H9 (cell line): Measurements from ENCODE around the gene ADGRA1. TPM values are rescaled to one million over a fixed set of nuclear protein-coding genes. Genes with fewer than 3 reads are reported as not detected.

ENCODE experiments used
- DNase-seq: peaks from one replicate; pipeline ENCODE4 v3.0.0-alpha.2; 2017
- H2AFZ ChIP-seq: one replicate; pipeline ENCODE4 v1.6.1; 2013; ENCODE audit warnings: mild to moderate bottlenecking, low read length, control low read depth, moderate library complexity
- H2AK5ac ChIP-seq: 2 replicates; pipeline ENCODE4 v1.6.1; 2013; ENCODE audit warnings: low read length, control low read depth, mixed read lengths; ENCODE audit not compliant: insufficient read length
- H2BK120ac ChIP-seq: one replicate; pipeline ENCODE4 v1.6.1; 2013; ENCODE audit warnings: low read depth, mild to moderate bottlenecking, low read length, control low read depth, inconsistent platforms; ENCODE audit not compliant: poor library complexity, severe bottlenecking
- H2BK12ac ChIP-seq: 2 replicates; pipeline ENCODE4 v1.6.1; 2013; ENCODE audit warnings: low read length, control low read depth, mixed read lengths, low read depth; ENCODE audit not compliant: insufficient read length
- H2BK15ac ChIP-seq: 2 replicates; pipeline ENCODE4 v1.6.1; 2013; ENCODE audit warnings: low read depth, low read length, control low read depth
- H2BK20ac ChIP-seq: one replicate; pipeline ENCODE4 v1.6.1; 2013; ENCODE audit warnings: low read depth, mild to moderate bottlenecking, low read length, control low read depth, inconsistent platforms; ENCODE audit not compliant: poor library complexity, severe bottlenecking
- H2BK5ac ChIP-seq: 2 replicates; pipeline ENCODE4 v1.6.1; 2013; ENCODE audit warnings: low read length, control low read depth, mixed read lengths; ENCODE audit not compliant: insufficient read length
- H3K14ac ChIP-seq: 2 replicates; pipeline ENCODE4 v1.6.1; 2013; ENCODE audit warnings: low read length, control low read depth; ENCODE audit not compliant: insufficient read depth
- H3K18ac ChIP-seq: 2 replicates; pipeline ENCODE4 v1.6.1; 2013; ENCODE audit warnings: low read depth, mild to moderate bottlenecking, mixed read lengths, low read length, control low read depth; ENCODE audit not compliant: insufficient read length
- H3K23ac ChIP-seq: 2 replicates; pipeline ENCODE4 v1.6.1; 2013; ENCODE audit warnings: low read length, control low read depth, mixed read lengths, low read depth; ENCODE audit not compliant: insufficient read length
- H3K23me2 ChIP-seq: 2 replicates; pipeline ENCODE4 v1.6.1; 2013; ENCODE audit warnings: low read depth, mild to moderate bottlenecking, mixed read lengths, low read length, control low read depth; ENCODE audit not compliant: insufficient read length, poor library complexity, severe bottlenecking
- H3K27ac ChIP-seq: 2 replicates; pipeline ENCODE4 v1.5.1; 2013; ENCODE audit warnings: low read length, control low read depth, mixed read lengths, low read depth; ENCODE audit not compliant: insufficient read length
- H3K27me3 ChIP-seq: 2 replicates; pipeline ENCODE4 v1.6.1; 2013; ENCODE audit warnings: low read length, control low read depth, inconsistent platforms; ENCODE audit not compliant: insufficient read depth
- H3K4ac ChIP-seq: 2 replicates; pipeline ENCODE4 v1.6.1; 2013; ENCODE audit warnings: low read depth, mild to moderate bottlenecking, control low read depth, inconsistent platforms, low read length, moderate library complexity
- H3K4me1 ChIP-seq: 2 replicates; pipeline ENCODE4 v1.6.1; 2013; ENCODE audit warnings: low read length, control low read depth, inconsistent platforms; ENCODE audit not compliant: insufficient read depth
- H3K4me2 ChIP-seq: 2 replicates; pipeline ENCODE4 v1.6.1; 2013; ENCODE audit warnings: low read length, control low read depth, mixed read lengths; ENCODE audit not compliant: insufficient read length, insufficient read depth
- H3K56ac ChIP-seq: 2 replicates; pipeline ENCODE4 v1.6.1; 2013; ENCODE audit warnings: low read depth, mild to moderate bottlenecking, mixed read lengths, low read length, control low read depth; ENCODE audit not compliant: insufficient read length
- H3K79me1 ChIP-seq: 2 replicates; pipeline ENCODE4 v1.6.1; 2013; ENCODE audit warnings: low read depth, mild to moderate bottlenecking, moderate library complexity, low read length, control low read depth, inconsistent platforms; ENCODE audit not compliant: insufficient read depth, poor library complexity, severe bottlenecking
- H3K79me2 ChIP-seq: 2 replicates; pipeline ENCODE4 v1.6.1; 2013; ENCODE audit warnings: low read length, control low read depth, inconsistent platforms; ENCODE audit not compliant: insufficient read depth
- H3K9ac ChIP-seq: 2 replicates; pipeline ENCODE4 v1.6.1; 2013; ENCODE audit warnings: low read length, control low read depth, mixed read lengths; ENCODE audit not compliant: insufficient read length; ENCODE audit errors: extremely low read depth
- H3K9me3 ChIP-seq: one replicate; pipeline ENCODE4 v1.6.1; 2013; ENCODE audit warnings: low read depth, low read length, inconsistent platforms; ENCODE audit not compliant: control insufficient read depth
- H3T11ph ChIP-seq: one replicate; pipeline ENCODE4 v1.6.1; 2013; ENCODE audit warnings: mild to moderate bottlenecking, low read length, control low read depth, inconsistent platforms
- H4K20me1 ChIP-seq: one replicate; pipeline ENCODE4 v1.6.1; 2013; ENCODE audit not compliant: control insufficient read depth, insufficient read length, insufficient read depth
- H4K5ac ChIP-seq: 2 replicates; pipeline ENCODE4 v1.6.1; 2013; ENCODE audit warnings: low read depth, mild to moderate bottlenecking, mixed read lengths, low read length, control low read depth; ENCODE audit not compliant: insufficient read length
- H4K8ac ChIP-seq: replicated peaks from 2 replicates; pipeline ENCODE4 v1.6.1; 2013; ENCODE audit warnings: low read length, control low read depth, mixed read lengths, low read depth; ENCODE audit not compliant: insufficient read length
- H4K91ac ChIP-seq: 2 replicates; pipeline ENCODE4 v1.6.1; 2013; ENCODE audit warnings: low read depth, mild to moderate bottlenecking, moderate library complexity, mixed read lengths, low read length, control low read depth; ENCODE audit not compliant: insufficient read length
- H3K27ac Mint-ChIP-seq, 3 experiments: 2 replicates in 2 of 3; 3 replicates in 1 of 3; pipeline ENCODE4 v1.8.0; 2020 to 2021; ENCODE audit warnings: mixed read lengths in 3 of 3, mild to moderate bottlenecking in 1 of 3, moderate library complexity in 1 of 3
- H3K27me3 Mint-ChIP-seq: 2 replicates; pipeline ENCODE4 v1.8.0; 2021; ENCODE audit warnings: low read depth, mild to moderate bottlenecking, moderate library complexity, mixed read lengths
- H3K36me3 Mint-ChIP-seq, 3 experiments: 2 replicates in 2 of 3; 3 replicates in 1 of 3; pipeline ENCODE4 v1.8.0; 2020 to 2021; ENCODE audit warnings: low read depth in 3 of 3, mixed read lengths in 3 of 3; ENCODE audit not compliant: insufficient read depth in 1 of 3
- H3K4me1 Mint-ChIP-seq, 2 experiments: 2 replicates each; pipeline ENCODE4 v1.8.0; 2020; ENCODE audit warnings: mixed read lengths in 2 of 2
- H3K4me3 Mint-ChIP-seq, 2 experiments: 2 replicates in 1 of 2; 3 replicates in 1 of 2; pipeline ENCODE4 v1.8.0; 2020 to 2021; ENCODE audit warnings: mild to moderate bottlenecking in 2 of 2, mixed read lengths in 2 of 2, moderate library complexity in 1 of 2
- H3K9me3 Mint-ChIP-seq, 2 experiments: 2 replicates in 1 of 2; 3 replicates in 1 of 2; pipeline ENCODE4 v1.8.0; 2020; ENCODE audit warnings: mild to moderate bottlenecking in 2 of 2, mixed read lengths in 2 of 2, moderate library complexity in 1 of 2
- CTCF ChIP-seq: fragments of 200-600 bp; sonication (generic); conservative IDR thresholded peaks from 3 replicates; pipeline ENCODE4 v1.8.0; 2021; ENCODE audit warnings: antibody characterized with exemption, mild to moderate bottlenecking
- WGBS: extraction: QIAGEN DNeasy Blood & Tissue Kit; methylation state at CpG from one replicate; pipeline ENCODE4 v1.1.7; 2013; ENCODE audit warnings: missing lambda C conversion rate, low lambda C conversion rate, mixed read lengths; ENCODE audit not compliant: insufficient read length; ENCODE audit errors: extremely low coverage; 5-methylcytosine and 5-hydroxymethylcytosine counted together
- total RNA-seq: library from RNA; stranded (reverse); gene quantifications from 2 replicates; pipeline ENCODE4 v1.2.1, GENCODE V29; 2021

Gene ADGRA1
- total RNA-seq, 1 experiment from 2014 or later, result 0.11 TPM

DNA sequence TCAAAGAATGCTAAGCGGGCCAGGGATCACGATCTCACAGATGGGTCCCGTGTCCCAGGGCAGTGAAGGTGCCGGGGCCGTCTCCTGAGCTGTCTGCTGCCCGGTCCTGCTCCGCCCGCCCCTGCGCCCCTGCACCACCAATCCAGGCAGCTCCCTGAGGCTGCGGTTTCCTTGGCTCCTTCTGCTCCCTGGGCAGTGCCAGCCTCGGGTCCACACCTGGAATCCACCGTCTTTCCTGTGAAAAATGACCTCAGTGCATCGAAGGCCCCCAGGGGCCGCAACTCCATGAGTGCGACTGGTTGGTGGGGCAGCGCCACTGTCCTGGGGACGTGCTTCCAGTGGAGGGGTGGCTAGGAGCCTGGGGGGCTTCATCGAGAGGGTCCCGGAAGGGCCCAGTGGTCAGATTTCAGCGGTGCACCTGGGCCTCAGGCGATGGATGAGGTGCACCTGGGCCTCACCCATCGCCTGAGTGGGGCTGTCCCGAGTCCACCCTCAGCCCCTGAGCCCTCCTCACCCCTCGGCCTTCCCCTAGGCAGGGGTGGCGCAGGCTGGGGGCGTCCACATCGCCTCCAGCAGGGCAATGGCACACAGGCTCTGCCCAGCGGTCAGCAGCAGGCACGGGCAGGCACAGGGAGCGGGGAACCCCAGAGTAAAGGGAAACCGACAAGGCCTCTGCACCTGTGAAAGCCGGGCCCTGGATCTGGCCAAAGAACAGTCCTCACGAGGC, 27.2 kb downstream of the ADGRA1 start:
- H3K14ac ChIP-seq, result no peak overlapping the region; the same call in 1 of the 2 replicates
- H3K4ac ChIP-seq, result no peak overlapping the region
- Mint-ChIP-seq H3K9me3 (peaks cover 20 to 22% of the 10 kb centered on the region in 2 experiments), H3K36me3 (peaks cover 0 to 7% (median 0%) of the 10 kb centered on the region in 3 experiments; a peak in 2 of 7 replicates), H3K27ac (peak overlapping the region in 1 of 3 experiments; percentile 72; a peak in 1 of 7 replicates), H3K27me3 (peaks cover 10% of the 10 kb centered on the region), H3K4me1 (no peaks in the 10 kb centered on the region), H3K4me3 (no peak overlapping the region)
- H4K8ac ChIP-seq, result no peak overlapping the region
- H2AK5ac ChIP-seq, result no peak overlapping the region
- no peak overlapping the region for H3K56ac ChIP-seq
- no peaks in the 10 kb centered on the region for H3K9me3 ChIP-seq
- H2BK5ac ChIP-seq, result no peak overlapping the region
- no peak overlapping the region for H2AFZ ChIP-seq
- H3K9ac ChIP-seq, result no peak overlapping the region
- H2BK15ac ChIP-seq, result no peak overlapping the region
- no peak overlapping the region for H2BK20ac ChIP-seq
- no peak overlapping the region for H4K5ac ChIP-seq
- no peak for DNase-seq
- no peak overlapping the region for H3K4me2 ChIP-seq
- H3K79me1 ChIP-seq, result no peaks in the 10 kb centered on the region
- no peaks in the 10 kb centered on the region for H3K79me2 ChIP-seq
- H3K4me1 ChIP-seq, result no peaks in the 10 kb centered on the region
- no peak overlapping the region for H3K18ac ChIP-seq
- no CpG with 5 or more reads among the region's 33 CpGs for WGBS
- H3K27me3 ChIP-seq, result no peaks in the 10 kb centered on the region
- no peak overlapping the region for H4K91ac ChIP-seq
- H3K23ac ChIP-seq, result no peak overlapping the region
- no peak for TF ChIP-seq CTCF
- H3K27ac ChIP-seq, result no peak overlapping the region
- H3K23me2 ChIP-seq, result peaks cover 2% of the 10 kb centered on the region
- H2BK120ac ChIP-seq, result no peak overlapping the region
- no peak overlapping the region for H2BK12ac ChIP-seq
- H4K20me1 ChIP-seq, result no peaks in the 10 kb centered on the region
- H3T11ph ChIP-seq, result no peak overlapping the region
